IMR-90 (cell line): ENCODE results near the gene OPN1LW. TPM values are rescaled to one million over a fixed set of nuclear protein-coding genes. Genes with fewer than 3 reads are reported as not detected.

Source experiments
- ATAC-seq: fragments of 200-7000 bp; cut with Tn5 transposase; 2 replicates; pipeline ENCODE4 v1.9.1; 2020; ENCODE audit warnings: low read depth, mild to moderate bottlenecking, moderate library complexity
- BruUV-seq: library from RNA; stranded (reverse); fragments of 400-500 nt; replicated peaks from 2 replicates; lab custom pipeline; 2021; lab: Mats Ljungman, UMichigan
- CTCF ChIA-PET: fragments of 300-600 bp; formaldehyde crosslinking; extraction: SDS; loops from one replicate; lab custom pipeline; 2021; ENCODE audit warnings: antibody characterized with exemption; lab: Yijun Ruan, JAX
- POLR2A ChIA-PET: fragments of 300-600 bp; sonication (Branson Sonifier 250); formaldehyde crosslinking; loops from one replicate; lab custom pipeline; 2022; ENCODE audit warnings: antibody characterized with exemption; ENCODE audit not compliant: unreplicated experiment; lab: Charles Lee
- DNase-seq: peaks from one replicate; pipeline ENCODE4 v3.0.0; 2013
- H2AFZ ChIP-seq: replicated peaks from 2 replicates; pipeline ENCODE3; 2013; ENCODE audit warnings: low read length, mild to moderate bottlenecking; ENCODE audit not compliant: poor library complexity
- H2AK5ac ChIP-seq: 2 replicates; pipeline ENCODE4 v1.6.1; 2013; ENCODE audit warnings: low read depth, low read length, inconsistent platforms
- H2AK9ac ChIP-seq: replicated peaks from 2 replicates; pipeline ENCODE3; 2013; ENCODE audit warnings: mild to moderate bottlenecking, low read depth, low read length, moderate library complexity; ENCODE audit not compliant: poor library complexity
- H2BK120ac ChIP-seq: 2 replicates; pipeline ENCODE4 v1.6.1; 2013; ENCODE audit warnings: low read depth, low read length, inconsistent platforms
- H2BK15ac ChIP-seq: 3 replicates; pipeline ENCODE4 v1.6.1; 2013; ENCODE audit warnings: low read depth, low read length, inconsistent platforms
- H2BK20ac ChIP-seq: 2 replicates; pipeline ENCODE4 v1.6.1; 2013; ENCODE audit warnings: low read depth, mild to moderate bottlenecking, inconsistent platforms, low read length, moderate library complexity
- H2BK5ac ChIP-seq: 2 replicates; pipeline ENCODE4 v1.6.1; 2013; ENCODE audit warnings: mild to moderate bottlenecking, low read depth, low read length, inconsistent platforms; ENCODE audit not compliant: poor library complexity, severe bottlenecking
- H3K14ac ChIP-seq: replicated peaks from 2 replicates; pipeline ENCODE4 v1.6.1; 2013; ENCODE audit warnings: low read depth, low read length, inconsistent platforms
- H3K18ac ChIP-seq: 2 replicates; pipeline ENCODE4 v1.6.1; 2013; ENCODE audit warnings: low read depth, low read length, control low read depth
- H3K23ac ChIP-seq: 2 replicates; pipeline ENCODE4 v1.6.1; 2013; ENCODE audit warnings: low read depth, low read length, inconsistent platforms
- H3K27ac ChIP-seq: 2 replicates; pipeline ENCODE4 v1.5.1; 2013; ENCODE audit warnings: mild to moderate bottlenecking, control low read depth, low read length; ENCODE audit not compliant: insufficient read depth
- H3K27me3 ChIP-seq: 2 replicates; pipeline ENCODE4 v1.6.1; 2013; ENCODE audit warnings: low read length; ENCODE audit not compliant: control insufficient read depth, insufficient read depth
- H3K36me3 ChIP-seq: 2 replicates; pipeline ENCODE4 v1.6.1; 2013; ENCODE audit warnings: low read length, mixed read lengths; ENCODE audit not compliant: control insufficient read depth, insufficient read depth
- H3K4ac ChIP-seq: 2 replicates; pipeline ENCODE4 v1.6.1; 2013; ENCODE audit warnings: low read depth, low read length, inconsistent platforms
- H3K4me1 ChIP-seq: 2 replicates; pipeline ENCODE4 v1.6.1; 2013; ENCODE audit warnings: low read length, mixed read lengths; ENCODE audit not compliant: control insufficient read depth, insufficient read depth
- H3K4me2 ChIP-seq: 2 replicates; pipeline ENCODE4 v1.6.1; 2013; ENCODE audit warnings: low read depth, mild to moderate bottlenecking, control low read depth, low read length, moderate library complexity
- H3K4me3 ChIP-seq: 2 replicates; pipeline ENCODE4 v1.5.1; 2013; ENCODE audit warnings: low read depth, mild to moderate bottlenecking, control low read depth, low read length, moderate library complexity; ENCODE audit not compliant: insufficient read depth
- H3K56ac ChIP-seq: 2 replicates; pipeline ENCODE4 v1.6.1; 2013; ENCODE audit warnings: low read length, inconsistent platforms; ENCODE audit not compliant: insufficient read depth; ENCODE audit errors: extremely low read depth
- H3K79me1 ChIP-seq, 2 experiments: 2 replicates each; pipeline ENCODE4 v1.6.1; 2013; ENCODE audit warnings: low read length in 2 of 2, inconsistent platforms in 1 of 2, low read depth in 1 of 2
- H3K9ac ChIP-seq: 2 replicates; pipeline ENCODE4 v1.6.1; 2013; ENCODE audit warnings: low read depth, low read length, control low read depth
- H3K9me1 ChIP-seq: 2 replicates; pipeline ENCODE4 v1.6.1; 2013; ENCODE audit warnings: low read length, inconsistent platforms; ENCODE audit not compliant: insufficient read depth
- H3K9me3 ChIP-seq: 2 replicates; pipeline ENCODE4 v1.6.1; 2013; ENCODE audit warnings: low read length; ENCODE audit not compliant: control insufficient read depth, insufficient read depth
- H4K20me1 ChIP-seq: 2 replicates; pipeline ENCODE4 v1.6.1; 2013; ENCODE audit warnings: low read length, inconsistent platforms; ENCODE audit not compliant: insufficient read depth
- H4K5ac ChIP-seq: 2 replicates; pipeline ENCODE4 v1.6.1; 2013; ENCODE audit warnings: mild to moderate bottlenecking, low read depth, low read length, control low read depth
- H4K8ac ChIP-seq, 2 experiments: 2 replicates each; pipeline ENCODE4 v1.6.1; 2013; ENCODE audit warnings: low read depth in 2 of 2, low read length in 2 of 2, control low read depth in 1 of 2, inconsistent platforms in 1 of 2
- H4K91ac ChIP-seq: 2 replicates; pipeline ENCODE4 v1.6.1; 2013; ENCODE audit warnings: low read depth, low read length, inconsistent platforms; ENCODE audit not compliant: insufficient read depth
- CHD1 ChIP-seq: IDR thresholded peaks from 2 replicates; pipeline ENCODE4 v1.6.1; 2012; ENCODE audit warnings: low read depth, low read length, improper control_type of control experiment
- MAZ ChIP-seq: IDR thresholded peaks from 2 replicates; pipeline ENCODE4 v1.6.1; 2012; ENCODE audit warnings: low read depth, mild to moderate bottlenecking, low read length, improper control_type of control experiment, moderate library complexity, borderline replicate concordance
- POLR2A ChIP-seq: IDR thresholded peaks from 2 replicates; pipeline ENCODE4 v1.6.1; 2012; ENCODE audit warnings: mild to moderate bottlenecking, low read depth, low read length
- RCOR1 ChIP-seq: IDR thresholded peaks from 2 replicates; pipeline ENCODE4 v1.6.1; 2012; ENCODE audit warnings: mild to moderate bottlenecking, low read length, improper control_type of control experiment; ENCODE audit not compliant: insufficient replicate concordance
- WGBS, 2 experiments: methylation state at CpG; one replicate each; pipeline versions ENCODE4 v1.1.5 to v1.1.7; 2013; ENCODE audit warnings: missing lambda C conversion rate in 2 of 2; ENCODE audit not compliant: insufficient read length in 1 of 2; ENCODE audit errors: extremely low coverage in 2 of 2; 5-methylcytosine and 5-hydroxymethylcytosine counted together
- dilution Hi-C: fragments of 300-500 bp; cut with HindIII; formaldehyde crosslinking; loops from one replicate; pipeline ENCODE4 v1.14.3; 2018; ENCODE audit warnings: low sequenced_read_pairs; ENCODE audit not compliant: unreplicated experiment
- in situ Hi-C: fragments of 300-500 bp; cut with MboI; formaldehyde crosslinking; loops from 3 replicates; pipeline ENCODE4 v1.14.3; 2019; ENCODE audit warnings: low sequenced_read_pairs, inconsistent platforms, mixed read lengths
- intact Hi-C: fragments of 100-400 bp; cut with micrococcal nuclease; formaldehyde crosslinking; loops from 2 replicates; pipeline ENCODE4 v1.10.0; 2022
- polyA plus RNA-seq, 3 experiments: library from polyadenylated mRNA; depleted of rRNA; stranded (reverse); fragments of >200 nt; gene quantifications; 2 replicates each; pipeline ENCODE4 v1.2.3, GENCODE V29; 2012; ENCODE audit warnings: low replicate concordance in 1 of 3
- total RNA-seq: library from RNA; depleted of rRNA; stranded (reverse); fragments of >200 nt; gene quantifications from 2 replicates; pipeline ENCODE4 v1.2.3, GENCODE V29; 2012
- TF ChIP-seq, protein P1 (sequence below): fragments of 150-350 bp; IDR thresholded peaks from 2 replicates; pipeline ENCODE4 v1.6.1; 2017; ENCODE audit warnings: mild to moderate bottlenecking, antibody characterized with exemption, low read length, low read depth

Gene OPN1LW
- total and polyA plus RNA-seq, 2 of the 4 experiments (the other 2 are of a cell fraction), result not detected

GRCh38 chrX:154096140-154097002 lies 47.7 kb upstream of the OPN1LW start (continued):
- TF ChIP-seq CHD1, result no peak
- TF ChIP-seq RCOR1, result no peak

DNA sequence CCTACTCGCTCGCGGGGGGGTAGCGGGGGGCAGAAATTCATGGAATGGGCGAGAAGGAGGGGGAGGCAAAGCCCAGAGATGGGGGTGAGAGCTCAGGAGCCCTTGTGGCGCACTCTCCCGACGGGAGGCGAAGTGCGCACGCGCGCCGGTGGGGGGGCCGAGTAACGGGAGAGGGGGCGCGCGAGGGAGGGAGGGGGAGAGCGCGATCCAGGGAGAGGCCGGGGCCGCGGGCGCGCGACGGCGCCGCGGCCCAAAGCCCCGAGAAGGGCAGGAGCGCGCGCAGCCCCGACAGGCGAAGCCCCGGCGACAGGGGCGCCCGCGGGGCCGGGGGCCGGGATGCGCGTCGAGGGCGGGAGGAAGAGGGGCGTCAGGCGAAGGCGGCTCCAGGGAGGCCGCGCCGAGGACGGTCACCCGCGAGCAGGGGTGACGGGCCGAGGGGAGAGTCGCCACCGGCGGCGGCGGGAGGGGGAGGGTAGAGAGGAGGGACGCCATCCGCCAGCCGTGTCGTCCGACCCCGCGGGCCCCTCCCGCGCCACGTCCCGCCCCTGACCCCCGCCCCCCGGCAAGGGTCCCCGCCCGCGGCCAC lies 46.9 kb upstream of the OPN1LW start:
- Histone ChIP-seq H4K91ac (peak overlapping the region; percentile 38; the same call in 1 of the 2 replicates), H3K4me1 (peaks cover 5% of the 10 kb centered on the region), H3K9me1 (peaks cover 12% of the 10 kb centered on the region; the same call in 1 of the 2 replicates), H3K4me3 (peak overlapping the region; percentile 88), H3K9me3 (no peaks in the 10 kb centered on the region), H3K79me1 (peaks cover 0 to 25% of the 10 kb centered on the region in 2 experiments; a peak in 1 of 4 replicates), H3K23ac (0 out of 2 replicates have a peak overlapping the region, but pooled peaks have one; percentile 56), H2BK120ac (no peak overlapping the region), H2BK20ac (no peak overlapping the region), H3K18ac (no peak overlapping the region; the same call in 1 of the 2 replicates), H3K27ac (peak overlapping the region; percentile 93), H2BK15ac (no peak overlapping the region), H2AK5ac (no peak overlapping the region), H3K4me2 (peak overlapping the region; percentile 95), H3K56ac (peak overlapping the region; percentile 32; the same call in 1 of the 2 replicates), H4K5ac (no peak overlapping the region), H3K14ac (no peak overlapping the region), H2AK9ac (peak overlapping the region; percentile 82), H4K20me1 (peaks cover 44% of the 10 kb centered on the region), H3K9ac (peak overlapping the region; percentile 72), H3K4ac (peak overlapping the region; percentile 62), H2BK5ac (peak overlapping the region; percentile 84), H4K8ac (peak overlapping the region in 1 of 2 experiments; percentile 60; a peak in 1 of 4 replicates), H3K36me3 (0 out of 2 replicates have a peak, but pooled peaks cover 1% of the 10 kb centered on the region), H2AFZ (peak overlapping the region; percentile 85), H3K27me3 (peaks cover 2% of the 10 kb centered on the region; the same call in 1 of the 2 replicates)
- ATAC-seq (peak; percentile 61), DNase-seq (peak; percentile 51)
- WGBS, 2 experiments, result 20% methylated on average over 9 of the region's 80 CpGs; no CpG with 5 or more reads in 1 of the 2 experiments
- BruUV-seq, result no TSS peak
- ChIA-PET POLR2A (no interaction called here), CTCF (no interaction called here)
- dilution Hi-C loops, result no loop called here
- TF ChIP-seq MAZ, result peak; percentile 91
- peak; percentile 33; the same call in 1 of the 2 replicates for TF ChIP-seq POLR2A
- TF ChIP-seq, protein P1, sequence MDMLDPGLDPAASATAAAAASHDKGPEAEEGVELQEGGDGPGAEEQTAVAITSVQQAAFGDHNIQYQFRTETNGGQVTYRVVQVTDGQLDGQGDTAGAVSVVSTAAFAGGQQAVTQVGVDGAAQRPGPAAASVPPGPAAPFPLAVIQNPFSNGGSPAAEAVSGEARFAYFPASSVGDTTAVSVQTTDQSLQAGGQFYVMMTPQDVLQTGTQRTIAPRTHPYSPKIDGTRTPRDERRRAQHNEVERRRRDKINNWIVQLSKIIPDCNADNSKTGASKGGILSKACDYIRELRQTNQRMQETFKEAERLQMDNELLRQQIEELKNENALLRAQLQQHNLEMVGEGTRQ, result no peak
- intact Hi-C loops, result loop anchor here (2.0 to 5.0 kb wide), 2 partner anchors 14 to 50 kb away; no protein-coding TSS in a partner anchor
- in situ Hi-C loops, result no loop called here
